Heart left ventricle (tissue), 16 donors: ENCODE measurements around the gene AHCYL1. TPM values are rescaled to one million over a fixed set of nuclear protein-coding genes. Genes with fewer than 3 reads are reported as not detected.
"Not testable (repeated sequence)": the region's sequence is repeated elsewhere in the genome, so short reads cannot be mapped to it uniquely, and the experiment has no call there.

Experiments
- ATAC-seq, 4 donors: fragments of 200-7000 bp; cut with Tn5 transposase; one replicate each; pipeline ENCODE4 v1.9.1; 2020 to 2022; ENCODE audit warnings: moderate library complexity in 4 of 4, mild to moderate bottlenecking in 3 of 4, moderate number of reproducible peaks in 1 of 4
- DNase-seq, 5 donors: peaks; one replicate each; pipeline ENCODE4 v3.0.0-alpha.2; 2020
- H3K27ac ChIP-seq, 12 donors: fragments of 200-600 bp; sonication (generic) in 4 of 12; one replicate each; pipeline versions ENCODE4 v1.5.0 to v1.8.0; 2016 to 2022; ENCODE audit warnings: mild to moderate bottlenecking in 2 of 12
- H3K27me3 ChIP-seq, 9 donors: fragments of 200-600 bp; sonication (generic) in 2 of 9; one replicate each; pipeline versions ENCODE4 v1.5.1 to v1.8.0; 2016 to 2022; ENCODE audit warnings: mild to moderate bottlenecking in 3 of 9
- H3K36me3 ChIP-seq, 9 donors: fragments of 200-600 bp; sonication (generic) in 2 of 9; one replicate each; pipeline versions ENCODE4 v1.5.0 to v1.8.0; 2018 to 2022; ENCODE audit warnings: mild to moderate bottlenecking in 2 of 9
- H3K4me1 ChIP-seq, 12 donors: fragments of 200-600 bp; sonication (generic) in 4 of 12; one replicate each; pipeline versions ENCODE4 v1.5.0 to v1.8.0; 2016 to 2022; ENCODE audit warnings: mild to moderate bottlenecking in 3 of 12
- H3K4me3 ChIP-seq, 12 donors: fragments of 200-600 bp; sonication (generic) in 4 of 12; one replicate each; pipeline versions ENCODE4 v1.5.0 to v1.8.0; 2017 to 2022; ENCODE audit warnings: mild to moderate bottlenecking in 9 of 12, moderate library complexity in 4 of 12
- H3K9me3 ChIP-seq, 12 donors: fragments of 200-600 bp; sonication (generic) in 4 of 12; one replicate each; pipeline versions ENCODE4 v1.5.0 to v1.8.0; 2016 to 2022; ENCODE audit warnings: mild to moderate bottlenecking in 1 of 12
- POLR2A ChIP-seq, 2 donors: fragments of 450-650 bp; IDR thresholded peaks; one replicate each; pipeline ENCODE4 v1.6.1; 2017; ENCODE audit warnings: antibody characterized with exemption in 2 of 2, mild to moderate bottlenecking in 2 of 2, moderate library complexity in 2 of 2
- WGBS, 4 donors: extraction: QIAGEN DNeasy Blood & Tissue Kit in 2 of 4; methylation state at CpG; one replicate each; pipeline versions ENCODE4 v1.1.5 to v1.1.7; 2013 to 2018; 5-methylcytosine and 5-hydroxymethylcytosine counted together
- intact Hi-C, 10 donors: fragments of 100-400 bp; cut with DNase I; formaldehyde crosslinking; loops; one replicate each; pipeline versions ENCODE4 v1.11.1 to v1.14.2; 2022
- polyA plus RNA-seq, 2 donors: library from polyadenylated mRNA; stranded (reverse); fragments of 200-250 nt; gene quantifications; one replicate each; pipeline ENCODE4 v1.2.3, GENCODE V29; 2013
- total RNA-seq, 9 donors: library from RNA; depleted of rRNA in 2 of 9; stranded (reverse); fragments of >200 nt in 2 of 9; fragmentation: NEBNext Ultra II Directional in 3 of 9; extraction: Animal tissue kit (Norgen Biotek cat#: 25700) in 3 of 9; gene quantifications; one replicate each; pipeline versions ENCODE4 v1.1.0 to v1.2.4, GENCODE V29; 2016 to 2023
- TF ChIP-seq, protein P1 (sequence below), 12 donors: fragments of 200-600 bp; sonication (generic) in 4 of 12; IDR thresholded peaks; one replicate each; pipeline versions ENCODE4 v1.5.0 to v1.8.0; 2018 to 2022; ENCODE audit warnings: antibody characterized with exemption in 12 of 12, mild to moderate bottlenecking in 5 of 12
- donor health status: ischemic (EF 13 %, LVEDD 7.1; RV severe dilation, severe dysfunction).
- donor health status: healthy with polysubstance abuse.
- donor health status: DM: no; HTN: yes; CAD: no.
- donor health status: DM: no; HTN: no; CAD: no.
- donor health status: ischemic (EF 25% LVEDD 6.9; RV normal size, moderate dysfunction).
- donor health status: ischemic (EF 25% LVEDD 5.7; RV mildly dilated, moderate dysfunction).
- donor health status: healthy.
- donor health status: DM: yes; HTN: yes; CAD: no.
- donor health status: ischemic (EF 35%, LVEDD 5.7; RV mildly dilated, moderate dysfunction).
- donor health status: nonischemic (EF 11% LVEDD 7.7; RV severe dilation, severe dysfunction).
- donor health status: DM: yes; HTN: yes; CAD: no.
- donor health status: PGD.
- donor health status: ischemic (EF 29% LVEDD 5.4; RV normal size, mild dysfunction).
- donor health status: nonischemic (EF 23%, LVEDD 6.1; RV moderate dilation, normal function).

The AHCYL1 gene
- total and polyA plus RNA-seq, 11 donors: 23.8 to 56.7 (median 42.1) TPM

- Histone ChIP-seq H3K4me3 (no peak overlapping the region), H3K27ac (peak overlapping the region in 3 of 12 donors; percentile 2 to 33 (median 21)), H3K36me3 (no peaks in the 10 kb centered on the region), H3K4me1 (peaks cover 0 to 15% (median 7%) of the 10 kb centered on the region in 12 donors), H3K27me3 (no peaks in the 10 kb centered on the region), H3K9me3 (no peaks in the 10 kb centered on the region)
- no peak for TF ChIP-seq POLR2A (IDR thresholded peaks at IDR 0.05)
- TF ChIP-seq, protein P1, sequence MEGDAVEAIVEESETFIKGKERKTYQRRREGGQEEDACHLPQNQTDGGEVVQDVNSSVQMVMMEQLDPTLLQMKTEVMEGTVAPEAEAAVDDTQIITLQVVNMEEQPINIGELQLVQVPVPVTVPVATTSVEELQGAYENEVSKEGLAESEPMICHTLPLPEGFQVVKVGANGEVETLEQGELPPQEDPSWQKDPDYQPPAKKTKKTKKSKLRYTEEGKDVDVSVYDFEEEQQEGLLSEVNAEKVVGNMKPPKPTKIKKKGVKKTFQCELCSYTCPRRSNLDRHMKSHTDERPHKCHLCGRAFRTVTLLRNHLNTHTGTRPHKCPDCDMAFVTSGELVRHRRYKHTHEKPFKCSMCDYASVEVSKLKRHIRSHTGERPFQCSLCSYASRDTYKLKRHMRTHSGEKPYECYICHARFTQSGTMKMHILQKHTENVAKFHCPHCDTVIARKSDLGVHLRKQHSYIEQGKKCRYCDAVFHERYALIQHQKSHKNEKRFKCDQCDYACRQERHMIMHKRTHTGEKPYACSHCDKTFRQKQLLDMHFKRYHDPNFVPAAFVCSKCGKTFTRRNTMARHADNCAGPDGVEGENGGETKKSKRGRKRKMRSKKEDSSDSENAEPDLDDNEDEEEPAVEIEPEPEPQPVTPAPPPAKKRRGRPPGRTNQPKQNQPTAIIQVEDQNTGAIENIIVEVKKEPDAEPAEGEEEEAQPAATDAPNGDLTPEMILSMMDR (IDR thresholded peaks at IDR 0.05): no peak
- DNase-seq (no peak), ATAC-seq (peak in 2 of 4 donors; percentile 38 to 45)
- intact Hi-C loops: no loop called here
- WGBS, 4 donors: 61 to 71% (median 67%) methylated on average over 10 of the region's 10 CpGs
These were observed 36.8 kb upstream of the AHCYL1 start for GRCh38 chr1:109947582-109948284.

DNA sequence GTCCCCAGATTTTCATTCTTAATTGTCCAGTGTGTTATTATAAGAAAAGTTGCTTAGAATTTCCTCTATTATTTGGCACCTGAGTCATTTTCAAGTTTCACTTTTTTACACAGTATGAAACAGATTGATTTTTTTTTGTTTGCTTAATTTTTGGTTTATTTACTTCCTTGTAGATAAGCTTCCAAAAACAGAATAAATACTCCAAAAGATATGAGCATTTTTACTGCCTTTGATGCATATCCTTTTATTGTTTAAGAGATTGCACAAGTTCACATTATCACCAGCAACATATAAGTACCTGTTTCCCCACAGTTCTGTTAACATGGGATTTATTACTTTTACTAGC lies 36.3 kb upstream of the AHCYL1 start:
- Histone ChIP-seq H3K4me3 (no peak overlapping the region), H3K4me1 (peaks cover 0 to 15% (median 7%) of the 10 kb centered on the region in 12 donors), H3K9me3 (no peaks in the 10 kb centered on the region), H3K36me3 (no peaks in the 10 kb centered on the region), H3K27me3 (no peaks in the 10 kb centered on the region), H3K27ac (peak overlapping the region in 1 of 12 donors; percentile 33)
- DNase-seq: no peak
- TF ChIP-seq, protein P1 (IDR thresholded peaks at IDR 0.05): no peak
- TF ChIP-seq POLR2A (IDR thresholded peaks at IDR 0.05): no peak
- no peak for ATAC-seq
- intact Hi-C loops: no loop called here

DNA sequence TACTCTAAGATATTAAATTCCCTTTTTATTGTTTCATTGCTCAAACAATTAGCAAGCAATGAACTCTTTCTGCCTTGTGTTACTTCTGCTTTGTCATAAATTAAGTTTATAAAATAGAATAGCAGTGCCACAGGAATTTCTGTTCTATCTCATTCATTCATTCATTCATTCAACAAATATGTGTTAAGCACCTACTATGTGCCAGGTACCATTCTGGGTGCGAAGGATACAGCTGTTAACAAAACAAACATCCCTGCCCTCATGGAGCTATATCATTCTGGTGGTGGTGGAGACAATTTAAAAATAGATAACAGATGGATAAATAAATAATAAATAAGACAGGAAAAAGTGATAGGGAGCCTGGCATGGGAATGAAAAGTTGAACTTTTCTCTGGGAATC lies 34.5 kb upstream of the AHCYL1 start:
- WGBS, 4 donors: 84 to 98% (median 90%) methylated on average over 1 of the region's 1 CpG
- Histone ChIP-seq H3K4me1 (peaks cover 0 to 28% (median 12%) of the 10 kb centered on the region in 12 donors), H3K27me3 (no peaks in the 10 kb centered on the region), H3K27ac (peak overlapping the region in 1 of 12 donors; percentile 21), H3K36me3 (no peaks in the 10 kb centered on the region), H3K4me3 (no peak overlapping the region), H3K9me3 (no peaks in the 10 kb centered on the region)
- DNase-seq (no peak), ATAC-seq (no peak)
- no peak for TF ChIP-seq POLR2A (IDR thresholded peaks at IDR 0.05)
- TF ChIP-seq, protein P1 (IDR thresholded peaks at IDR 0.05): no peak
- intact Hi-C loops: no loop called here

DNA sequence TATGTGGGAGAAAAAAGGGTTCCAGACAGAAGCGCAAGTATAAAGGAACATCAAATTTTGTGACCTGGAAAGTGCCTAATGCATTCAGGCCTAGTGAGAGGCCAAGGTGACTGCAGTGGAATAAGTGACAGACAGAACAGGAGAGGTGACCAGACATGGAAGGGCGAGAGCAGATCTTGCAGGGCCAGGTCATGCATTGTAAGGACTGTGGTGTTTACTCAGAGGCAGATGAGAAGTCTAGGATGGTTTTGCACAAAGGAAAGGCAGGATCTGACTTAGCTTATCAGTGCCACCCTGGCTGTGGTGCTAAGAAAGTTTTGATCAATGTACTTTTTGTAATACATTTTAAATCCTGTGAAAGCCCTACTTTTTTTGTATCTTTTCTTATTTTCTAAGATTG lies 34.1 kb upstream of the AHCYL1 start:
- no peaks in the 10 kb centered on the region for H3K27me3 ChIP-seq
- peak overlapping the region in 1 of 12 donors; percentile 21 for H3K27ac ChIP-seq
- no peaks in the 10 kb centered on the region for H3K36me3 ChIP-seq
- peaks cover 0 to 28% (median 12%) of the 10 kb centered on the region in 12 donors for H3K4me1 ChIP-seq
- WGBS, 4 donors: 84 to 94% (median 90%) methylated on average over 2 of the region's 2 CpGs
- intact Hi-C loops: no loop called here
- no peak for ATAC-seq
- DNase-seq: no peak
- TF ChIP-seq POLR2A (IDR thresholded peaks at IDR 0.05): no peak
- TF ChIP-seq, protein P1 (IDR thresholded peaks at IDR 0.05): no peak
- H3K9me3 ChIP-seq: no peaks in the 10 kb centered on the region
- no peak overlapping the region for H3K4me3 ChIP-seq

GRCh38 chr1:109951501-109951900 lies 33.1 kb upstream of the AHCYL1 start:
- ATAC-seq, H3K27ac ChIP-seq, H3K4me3 ChIP-seq, H3K27me3 ChIP-seq, DNase-seq, intact Hi-C loops, H3K36me3 ChIP-seq, H3K9me3 ChIP-seq: not testable (repeated sequence)
- 92 to 97% (median 94%) methylated on average over 5 of the region's 5 CpGs for WGBS, 4 donors
- peaks cover 0 to 28% (median 12%) of the 10 kb centered on the region in 12 donors for H3K4me1 ChIP-seq
